GM12865 (cell line): ENCODE data around the gene CFAP61.

Source experiments
- DNase-seq: peaks from one replicate; pipeline ENCODE4 v3.0.0; 2010; ENCODE audit warnings: low read depth
- H3K4me3 ChIP-seq: 2 replicates; pipeline ENCODE4 v1.5.1; 2011; ENCODE audit warnings: mild to moderate bottlenecking, low read depth, low read length, control low read depth
- TF ChIP-seq, protein P1 (sequence below): IDR thresholded peaks from 2 replicates; pipeline ENCODE4 v1.5.1; 2011; ENCODE audit warnings: low read length, control low read depth, low read depth, inconsistent platforms; ENCODE audit not compliant: insufficient read depth; ENCODE audit errors: missing control alignments

CFAP61 gene

DNA sequence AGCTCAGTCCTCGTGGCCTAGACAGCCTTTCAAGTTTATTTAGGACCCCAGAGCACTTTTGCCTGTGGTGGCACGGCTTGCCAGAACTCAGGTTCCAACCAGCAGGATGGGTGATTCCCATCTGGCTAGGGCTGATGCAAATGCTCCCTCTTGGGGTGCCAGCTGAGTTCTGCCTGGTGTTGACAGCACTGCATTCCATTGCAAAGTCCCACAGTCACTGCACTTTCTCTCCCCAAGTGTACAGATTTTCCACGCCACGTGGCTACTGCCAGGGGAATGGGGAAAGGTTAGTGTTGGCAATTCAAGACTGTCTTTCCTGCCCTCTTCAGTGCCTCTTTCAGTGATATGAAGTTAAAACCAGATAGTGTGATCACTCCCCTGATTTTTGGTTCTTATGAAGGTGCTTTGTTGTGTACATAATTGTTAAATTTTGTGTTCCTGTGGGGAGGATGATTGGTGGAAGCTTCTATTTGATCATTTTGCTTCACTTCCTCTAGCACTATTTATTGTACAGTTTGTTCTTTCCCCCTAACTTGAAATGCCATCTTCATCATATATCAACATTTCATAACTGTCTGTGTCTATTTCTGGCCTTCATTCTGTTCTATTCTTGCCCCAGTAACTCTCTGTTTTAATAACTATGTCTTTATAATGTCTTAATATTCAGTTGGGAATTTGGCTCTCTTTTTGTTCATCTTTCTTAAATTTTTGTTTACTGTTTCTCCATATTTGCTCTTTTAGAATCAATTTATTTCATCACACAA lies 86.2 kb downstream of the CFAP61 start:
- TF ChIP-seq, protein P1, sequence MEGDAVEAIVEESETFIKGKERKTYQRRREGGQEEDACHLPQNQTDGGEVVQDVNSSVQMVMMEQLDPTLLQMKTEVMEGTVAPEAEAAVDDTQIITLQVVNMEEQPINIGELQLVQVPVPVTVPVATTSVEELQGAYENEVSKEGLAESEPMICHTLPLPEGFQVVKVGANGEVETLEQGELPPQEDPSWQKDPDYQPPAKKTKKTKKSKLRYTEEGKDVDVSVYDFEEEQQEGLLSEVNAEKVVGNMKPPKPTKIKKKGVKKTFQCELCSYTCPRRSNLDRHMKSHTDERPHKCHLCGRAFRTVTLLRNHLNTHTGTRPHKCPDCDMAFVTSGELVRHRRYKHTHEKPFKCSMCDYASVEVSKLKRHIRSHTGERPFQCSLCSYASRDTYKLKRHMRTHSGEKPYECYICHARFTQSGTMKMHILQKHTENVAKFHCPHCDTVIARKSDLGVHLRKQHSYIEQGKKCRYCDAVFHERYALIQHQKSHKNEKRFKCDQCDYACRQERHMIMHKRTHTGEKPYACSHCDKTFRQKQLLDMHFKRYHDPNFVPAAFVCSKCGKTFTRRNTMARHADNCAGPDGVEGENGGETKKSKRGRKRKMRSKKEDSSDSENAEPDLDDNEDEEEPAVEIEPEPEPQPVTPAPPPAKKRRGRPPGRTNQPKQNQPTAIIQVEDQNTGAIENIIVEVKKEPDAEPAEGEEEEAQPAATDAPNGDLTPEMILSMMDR = no peak
- DNase-seq = no peak
- H3K4me3 ChIP-seq = no peak overlapping the region

DNA sequence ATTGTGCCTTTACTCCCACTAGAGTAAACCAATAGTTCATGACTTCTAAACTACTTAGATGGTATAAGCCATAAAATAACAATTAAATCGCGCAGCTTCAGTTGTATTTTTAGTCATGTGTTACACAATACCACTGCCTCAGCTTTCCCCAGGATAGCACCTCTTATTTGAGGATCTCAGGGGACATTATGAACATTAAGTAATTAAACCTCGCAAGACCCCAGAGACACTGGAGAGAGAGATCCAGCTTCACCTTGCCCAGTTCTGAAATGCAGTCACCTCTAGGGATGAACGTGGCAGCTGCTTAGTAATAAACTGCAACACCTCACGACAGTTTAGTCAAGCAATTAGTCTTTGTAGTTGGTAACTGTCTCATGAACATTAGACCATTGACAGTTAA lies 87.1 kb downstream of the CFAP61 start:
- TF ChIP-seq, protein P1 = no peak
- H3K4me3 ChIP-seq = no peak overlapping the region
- DNase-seq = no peak

DNA sequence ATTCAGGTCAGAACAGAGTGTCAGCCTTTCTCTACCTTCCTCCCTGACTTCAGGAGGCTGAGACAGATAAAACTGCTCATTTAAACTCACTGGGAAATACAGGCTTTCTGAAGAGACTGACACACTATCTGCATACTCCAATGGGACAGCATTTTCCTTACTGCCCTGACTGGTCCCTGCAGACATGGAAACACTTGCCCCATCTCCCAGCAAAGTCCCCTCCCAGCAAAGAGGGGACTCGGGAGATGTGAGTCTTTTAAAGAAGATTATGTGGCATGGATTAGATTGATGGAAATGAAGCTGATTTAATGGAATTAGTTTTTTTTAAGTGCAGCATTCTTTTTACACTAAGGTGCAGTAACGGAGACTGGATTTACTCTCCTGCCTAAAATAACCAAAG lies 90.8 kb downstream of the CFAP61 start:
- TF ChIP-seq, protein P1 = no peak
- no peak overlapping the region for H3K4me3 ChIP-seq
- no peak for DNase-seq

DNA sequence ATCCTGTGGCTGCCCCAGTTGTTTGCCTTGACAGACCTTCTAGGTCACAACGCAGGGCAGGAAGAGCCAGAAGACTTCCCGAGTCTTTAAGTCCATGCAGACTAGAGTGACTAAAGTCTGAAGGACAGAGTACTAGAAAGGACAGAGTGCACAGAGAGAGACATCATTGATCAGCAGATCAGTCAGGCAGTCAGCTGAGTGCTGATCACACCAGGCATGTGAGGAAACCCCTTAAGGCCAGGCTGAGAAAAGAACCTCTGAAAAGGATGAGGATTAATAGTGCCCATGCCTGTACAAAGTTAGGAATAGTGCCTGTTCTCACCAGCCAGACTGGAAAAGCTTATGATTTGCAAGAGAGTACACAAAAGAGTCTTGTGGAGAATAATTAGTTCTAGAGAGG lies 91.3 kb downstream of the CFAP61 start:
- no peak overlapping the region for H3K4me3 ChIP-seq
- no peak for DNase-seq
- TF ChIP-seq, protein P1 = no peak

DNA sequence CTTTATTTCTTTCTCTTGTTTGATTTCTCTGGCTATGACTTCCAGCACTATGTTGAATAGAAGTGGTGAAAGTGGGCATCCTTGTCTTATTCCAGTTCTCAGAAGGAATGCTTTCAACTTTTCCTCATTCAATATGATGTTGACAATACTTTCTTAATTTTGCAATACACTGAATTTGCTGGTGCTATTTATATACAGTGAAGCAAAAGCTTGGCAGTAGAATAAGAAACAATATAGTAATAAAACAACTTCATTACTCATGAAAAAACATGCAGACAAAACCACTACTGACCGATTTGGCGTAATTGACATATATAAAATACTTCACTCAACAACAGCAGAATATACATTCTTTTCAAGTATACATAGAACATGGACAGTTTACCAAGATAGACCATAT lies 96.4 kb downstream of the CFAP61 start:
- TF ChIP-seq, protein P1 = no peak
- no peak for DNase-seq

DNA sequence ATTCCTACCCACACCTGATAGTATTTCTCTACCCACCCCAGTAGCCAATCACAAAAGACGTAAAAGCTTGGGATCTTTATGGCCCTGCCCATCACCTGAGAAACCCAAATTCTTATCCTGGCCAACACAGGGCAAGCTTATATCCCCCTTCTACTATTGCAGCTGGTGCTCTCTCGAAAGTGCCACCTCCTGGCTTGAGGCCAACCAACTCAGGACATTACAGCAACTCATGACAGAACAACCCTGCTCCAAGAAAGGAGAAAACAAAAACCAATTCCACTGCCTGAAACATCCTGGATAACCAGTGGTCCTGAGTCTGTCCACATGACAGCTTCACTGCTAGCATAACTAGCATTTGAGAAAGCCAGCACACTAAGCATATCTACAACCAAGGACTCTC lies 97.9 kb downstream of the CFAP61 start:
- DNase-seq = no peak
- TF ChIP-seq, protein P1 = no peak

More for the DNA sequence above, 96.4 kb downstream of the CFAP61 start:
- no peak overlapping the region for H3K4me3 ChIP-seq

DNA sequence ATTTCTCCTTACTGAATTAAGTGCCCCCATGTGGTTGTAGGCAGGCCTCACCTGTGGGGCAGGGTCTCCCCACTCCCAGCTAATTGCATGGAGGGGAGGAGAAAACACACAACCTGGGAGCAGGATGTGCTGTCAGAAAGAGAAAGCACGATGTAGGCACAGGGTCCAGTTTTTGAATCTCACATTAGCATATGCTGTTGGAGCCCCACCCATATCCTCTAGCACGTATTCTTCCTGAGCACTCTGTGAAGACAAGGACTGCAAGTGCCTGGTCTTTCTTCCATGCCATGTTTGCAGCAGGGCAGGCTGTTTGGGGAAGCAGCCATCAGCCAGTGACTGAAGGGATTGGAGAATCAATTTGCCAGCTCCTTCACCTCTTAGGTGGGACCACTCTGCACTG lies 108.2 kb downstream of the CFAP61 start:
- DNase-seq = no peak
- H3K4me3 ChIP-seq = no peak overlapping the region
- TF ChIP-seq, protein P1 = no peak

More for the DNA sequence above, 97.9 kb downstream of the CFAP61 start:
- H3K4me3 ChIP-seq = no peak overlapping the region
